ENCODE measurements around the gene HAL. TPM values are rescaled to one million over a fixed set of nuclear protein-coding genes. Genes with fewer than 3 reads are reported as not detected.

The HAL gene
- total RNA-seq, 1 donor from 2014 or later: 2.5 TPM

DNA sequence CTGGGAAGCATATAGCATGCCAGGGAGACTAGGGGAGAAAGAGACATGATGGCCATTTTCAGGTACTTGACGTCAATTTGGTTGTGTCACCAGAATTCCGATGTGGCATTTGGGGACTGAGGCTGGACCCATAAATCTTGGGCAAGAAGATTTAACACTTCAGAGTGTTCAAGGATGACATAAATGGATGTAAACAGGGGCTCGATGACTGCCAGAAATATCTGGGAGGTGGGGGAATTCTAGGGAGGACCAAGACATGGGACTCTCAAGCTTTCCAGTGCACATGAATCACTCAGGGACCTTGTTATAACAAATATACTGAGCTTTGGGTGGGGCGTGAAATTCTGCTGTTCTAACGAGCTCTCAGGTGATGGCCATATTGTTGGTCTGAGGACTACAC, 17.8 kb downstream of the HAL start:
- ATAC-seq (ENCODE audit: low read depth): no peak
- Mint-ChIP-seq H3K27ac (no peak overlapping the region), H3K9me3 (no peaks in the 10 kb centered on the region), H3K27me3 (no peaks in the 10 kb centered on the region), H3K4me3 (no peak overlapping the region), H3K36me3 (ENCODE audit: low read depth) (peaks cover 2% of the 10 kb centered on the region), H3K4me1 (no peaks in the 10 kb centered on the region)
- TF ChIP-seq, protein P1, sequence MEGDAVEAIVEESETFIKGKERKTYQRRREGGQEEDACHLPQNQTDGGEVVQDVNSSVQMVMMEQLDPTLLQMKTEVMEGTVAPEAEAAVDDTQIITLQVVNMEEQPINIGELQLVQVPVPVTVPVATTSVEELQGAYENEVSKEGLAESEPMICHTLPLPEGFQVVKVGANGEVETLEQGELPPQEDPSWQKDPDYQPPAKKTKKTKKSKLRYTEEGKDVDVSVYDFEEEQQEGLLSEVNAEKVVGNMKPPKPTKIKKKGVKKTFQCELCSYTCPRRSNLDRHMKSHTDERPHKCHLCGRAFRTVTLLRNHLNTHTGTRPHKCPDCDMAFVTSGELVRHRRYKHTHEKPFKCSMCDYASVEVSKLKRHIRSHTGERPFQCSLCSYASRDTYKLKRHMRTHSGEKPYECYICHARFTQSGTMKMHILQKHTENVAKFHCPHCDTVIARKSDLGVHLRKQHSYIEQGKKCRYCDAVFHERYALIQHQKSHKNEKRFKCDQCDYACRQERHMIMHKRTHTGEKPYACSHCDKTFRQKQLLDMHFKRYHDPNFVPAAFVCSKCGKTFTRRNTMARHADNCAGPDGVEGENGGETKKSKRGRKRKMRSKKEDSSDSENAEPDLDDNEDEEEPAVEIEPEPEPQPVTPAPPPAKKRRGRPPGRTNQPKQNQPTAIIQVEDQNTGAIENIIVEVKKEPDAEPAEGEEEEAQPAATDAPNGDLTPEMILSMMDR (IDR thresholded peaks at IDR 0.05): no peak
- intact Hi-C loops (cut with micrococcal nuclease): no loop called here
- ChIA-PET POLR2A (no interaction called here), CTCF (no interaction called here)
- DNase-seq: no peak

- no peaks in the 10 kb centered on the region for H3K27me3 Mint-ChIP-seq
- CTCF ChIA-PET: no interaction called here
Observed at GRCh38 chr12:95977764-95978305, 18.3 kb downstream of the HAL start.

GRCh38 chr12:95976416-95976832, 19.7 kb downstream of the HAL start:
- Mint-ChIP-seq H3K36me3 (ENCODE audit: low read depth) (peaks cover 2% of the 10 kb centered on the region), H3K27me3 (no peaks in the 10 kb centered on the region), H3K4me1 (no peaks in the 10 kb centered on the region), H3K4me3 (no peak overlapping the region), H3K27ac (no peak overlapping the region), H3K9me3 (no peaks in the 10 kb centered on the region)
- ChIA-PET CTCF (no interaction called here), POLR2A (no interaction called here)
- ATAC-seq (ENCODE audit: low read depth) (no peak), DNase-seq (no peak)
- intact Hi-C loops (cut with micrococcal nuclease): no loop called here
- TF ChIP-seq, protein P1 (IDR thresholded peaks at IDR 0.05): no peak

More at GRCh38 chr12:95977764-95978305, 18.3 kb downstream of the HAL start:
- intact Hi-C loops (cut with micrococcal nuclease): no loop called here
- DNase-seq: no peak
- POLR2A ChIA-PET: interaction anchor here (0.7 kb wide), 1 partner anchor 119 kb away, joined by 4 read pairs; no protein-coding TSS in a partner anchor
- TF ChIP-seq, protein P1 (IDR thresholded peaks at IDR 0.05): no peak
- Mint-ChIP-seq H3K4me3 (no peak overlapping the region), H3K36me3 (ENCODE audit: low read depth) (peaks cover 2% of the 10 kb centered on the region), H3K9me3 (no peaks in the 10 kb centered on the region), H3K27ac (no peak overlapping the region), H3K4me1 (no peaks in the 10 kb centered on the region)
- no peak for ATAC-seq (ENCODE audit: low read depth)

DNA sequence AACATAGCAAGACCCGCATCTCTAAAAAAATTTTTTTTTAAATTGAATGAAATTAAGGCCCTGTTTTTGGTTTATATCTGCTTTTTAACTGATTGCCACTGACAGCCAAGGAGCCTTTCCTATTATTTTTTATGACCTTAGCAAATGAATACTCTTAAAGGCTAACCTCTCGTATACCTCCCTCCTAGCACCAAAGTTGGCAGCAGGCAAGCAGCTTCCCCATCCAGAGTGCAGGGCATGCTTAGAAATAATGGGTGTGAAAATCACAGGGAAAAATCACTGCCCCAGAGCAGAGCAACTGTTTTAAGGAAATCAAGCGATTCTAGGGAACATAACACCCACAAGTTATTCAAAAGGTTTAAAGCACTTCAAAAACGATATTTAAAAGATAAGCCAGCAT, 20.7 kb downstream of the HAL start:
- no peak overlapping the region for H3K27ac Mint-ChIP-seq
- CTCF ChIA-PET: no interaction called here

DNA sequence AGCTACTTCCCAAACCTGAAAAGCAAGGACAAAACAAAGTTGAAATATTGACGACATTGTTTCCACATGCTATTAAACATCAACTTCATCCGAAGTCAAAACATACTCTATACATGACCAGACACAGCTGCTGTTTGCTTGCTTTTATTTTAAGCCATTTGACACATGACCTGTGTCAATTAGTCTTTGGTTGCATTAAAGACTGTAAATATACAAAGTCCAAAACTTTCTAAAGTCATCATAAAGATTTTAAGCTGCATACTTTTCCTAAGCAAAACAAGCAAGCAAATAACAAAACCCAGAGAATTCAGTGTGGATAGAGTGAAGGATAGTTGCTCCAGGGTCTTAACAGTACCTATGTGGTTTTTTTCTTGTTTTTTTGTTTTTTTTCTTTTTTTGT, 21.8 kb downstream of the HAL start:
- DNase-seq (no peak), ATAC-seq (ENCODE audit: low read depth) (no peak)
- Mint-ChIP-seq H3K27ac (no peak overlapping the region), H3K9me3 (no peaks in the 10 kb centered on the region), H3K4me1 (no peaks in the 10 kb centered on the region), H3K4me3 (no peak overlapping the region), H3K36me3 (ENCODE audit: low read depth) (peaks cover 2% of the 10 kb centered on the region), H3K27me3 (no peaks in the 10 kb centered on the region)
- intact Hi-C loops (cut with micrococcal nuclease): no loop called here
- TF ChIP-seq, protein P1 (IDR thresholded peaks at IDR 0.05): no peak
- ChIA-PET CTCF (no interaction called here), POLR2A (no interaction called here)

More for the DNA sequence above, 20.7 kb downstream of the HAL start:
- POLR2A ChIA-PET: no interaction called here
- H3K4me1 Mint-ChIP-seq: no peaks in the 10 kb centered on the region
- H3K4me3 Mint-ChIP-seq: no peak overlapping the region
- H3K36me3 Mint-ChIP-seq (ENCODE audit: low read depth): peaks cover 2% of the 10 kb centered on the region
- ATAC-seq (ENCODE audit: low read depth): no peak
- no peak for DNase-seq
- no peaks in the 10 kb centered on the region for H3K9me3 Mint-ChIP-seq
- no peaks in the 10 kb centered on the region for H3K27me3 Mint-ChIP-seq
- intact Hi-C loops (cut with micrococcal nuclease): no loop called here
- TF ChIP-seq, protein P1 (IDR thresholded peaks at IDR 0.05): no peak

All from activated B cell treated with CpG ODN at 0.5 μM for 24 hours (primary cell).